Endothelial cell of umbilical vein (primary cell): ENCODE results near the gene CUTA. TPM values are rescaled to one million over a fixed set of nuclear protein-coding genes. Genes with fewer than 3 reads are reported as not detected.

Source experiments
- BruUV-seq: library from RNA; stranded (reverse); fragments of 400-500 nt; replicated peaks from 2 replicates; lab custom pipeline; 2021; lab: Mats Ljungman, UMichigan
- CTCF ChIA-PET: fragments of 300-600, 350-600 bp; sonication (Branson Sonifier 250); formaldehyde crosslinking; loops from one replicate; lab custom pipeline; 2021; ENCODE audit warnings: antibody characterized with exemption, inconsistent platforms; lab: Charles Lee
- POLR2A ChIA-PET: fragments of 300-600, 350-600 bp; sonication (Branson Sonifier 250); formaldehyde crosslinking; loops from one replicate; lab custom pipeline; 2021; ENCODE audit warnings: antibody characterized with exemption, inconsistent platforms; lab: Charles Lee
- DNase-seq: peaks from one replicate; pipeline ENCODE4 v3.0.0-alpha.2; 2011; ENCODE audit warnings: low read depth, low spot score
- FAIRE-seq: peaks from 2 replicates; lab custom pipeline; 2011; peaks lifted over from hg19 to GRCh38; lab: Jason Lieb, UNC
- H2AFZ ChIP-seq: 2 replicates; pipeline ENCODE4 v1.6.0; 2012; ENCODE audit warnings: low read depth, low read length, control low read depth, inconsistent platforms
- H3K27ac ChIP-seq: 2 replicates; pipeline ENCODE4 v1.5.1; 2011; ENCODE audit warnings: low read depth, mild to moderate bottlenecking, control low read depth, low read length, moderate library complexity; ENCODE audit not compliant: insufficient read depth
- H3K27me3 ChIP-seq, 2 experiments: 2 replicates each; pipeline versions ENCODE4 v1.6.0 to v1.6.1; 2011; ENCODE audit warnings: low read length in 2 of 2, mixed read lengths in 1 of 2; ENCODE audit not compliant: control insufficient read depth in 2 of 2, insufficient read depth in 2 of 2
- H3K36me3 ChIP-seq, 2 experiments: 2 replicates in 1 of 2; 3 replicates in 1 of 2; pipeline ENCODE4 v1.5.1; 2011; ENCODE audit warnings: low read length in 2 of 2, mild to moderate bottlenecking in 1 of 2, moderate library complexity in 1 of 2; ENCODE audit not compliant: control insufficient read depth in 2 of 2, insufficient read depth in 2 of 2; ENCODE audit errors: extremely low read depth in 1 of 2
- H3K4me1 ChIP-seq: 3 replicates; pipeline ENCODE4 v1.5.1; 2011; ENCODE audit warnings: mild to moderate bottlenecking, low read length; ENCODE audit not compliant: control insufficient read depth, insufficient read depth; ENCODE audit errors: extremely low read depth
- H3K4me2 ChIP-seq: 2 replicates; pipeline ENCODE4 v1.6.1; 2011; ENCODE audit warnings: low read length, control low read depth, mixed read lengths; ENCODE audit not compliant: insufficient read depth
- H3K4me3 ChIP-seq, 3 experiments: fragments of 200-600 bp in 1 of 3; sonication (generic), shearing (Covaris generic) in 1 of 3; replicated peaks in 1 of 3; 2 replicates each; pipeline ENCODE4 v1.5.1; 2011 to 2016; ENCODE audit warnings: control low read depth in 3 of 3, low read length in 3 of 3, mild to moderate bottlenecking in 2 of 3, inconsistent platforms in 1 of 3, low read depth in 1 of 3, moderate library complexity in 1 of 3; ENCODE audit not compliant: insufficient read depth in 1 of 3
- H3K79me2 ChIP-seq: 2 replicates; pipeline ENCODE4 v1.6.0; 2012; ENCODE audit warnings: low read length, inconsistent platforms; ENCODE audit not compliant: control insufficient read depth, insufficient read depth
- H3K9ac ChIP-seq: replicated peaks from 2 replicates; pipeline ENCODE3; 2011; ENCODE audit warnings: low read length, control low read depth; ENCODE audit not compliant: insufficient read depth; ENCODE audit errors: extremely low read depth
- H3K9me1 ChIP-seq: replicated peaks from 3 replicates; pipeline ENCODE4 v1.6.0; 2011; ENCODE audit warnings: mild to moderate bottlenecking, low read length; ENCODE audit not compliant: control insufficient read depth, insufficient read depth; ENCODE audit errors: extremely low read depth
- H3K9me3 ChIP-seq: replicated peaks from 2 replicates; pipeline ENCODE4 v1.5.1; 2012; ENCODE audit warnings: low read length, inconsistent platforms; ENCODE audit not compliant: control insufficient read depth, insufficient read depth
- H4K20me1 ChIP-seq: replicated peaks from 2 replicates; pipeline ENCODE3; 2011; ENCODE audit warnings: mild to moderate bottlenecking, low read length; ENCODE audit not compliant: control insufficient read depth, insufficient read depth; ENCODE audit errors: extremely low read depth
- EZH2 ChIP-seq: IDR thresholded peaks from 2 replicates; pipeline ENCODE4 v1.6.1; 2012; ENCODE audit warnings: borderline replicate concordance, low read depth, mild to moderate bottlenecking, moderate library complexity, low read length, inconsistent platforms; ENCODE audit not compliant: severe bottlenecking
- GATA2 ChIP-seq: IDR thresholded peaks from 2 replicates; pipeline ENCODE4 v1.7.0; 2011; ENCODE audit warnings: low read depth, mild to moderate bottlenecking, moderate library complexity, mixed read lengths, low read length; ENCODE audit not compliant: insufficient read length, insufficient read depth
- JUN ChIP-seq: IDR thresholded peaks from 2 replicates; pipeline ENCODE4 v1.6.1; 2011; ENCODE audit warnings: borderline replicate concordance, low read depth; ENCODE audit not compliant: insufficient read length, insufficient read depth
- dilution Hi-C: fragments of 300-500 bp; cut with MboI; formaldehyde crosslinking; loops from one replicate; pipeline ENCODE4 v1.15.0; 2019; ENCODE audit warnings: low sequenced_read_pairs; ENCODE audit not compliant: extremely low pct_ligation_motif_present
- intact Hi-C: fragments of 100-400 bp; cut with micrococcal nuclease; formaldehyde crosslinking; loops from one replicate; pipeline ENCODE4 v1.10.0; 2022
- polyA plus RNA-seq, 4 experiments: library from polyadenylated mRNA; depleted of rRNA in 3 of 4; stranded (reverse) in 3 of 4; unstranded in 1 of 4; fragments of >200 nt; gene quantifications; 2 replicates each; pipeline versions ENCODE4 v1.2.1 to v1.2.3, GENCODE V29; 2011 to 2012; ENCODE audit warnings: missing spikeins in 1 of 4
- total RNA-seq: library from RNA; stranded (reverse); gene quantifications from 2 replicates; pipeline ENCODE4 v1.2.3, GENCODE V29; 2021

CUTA gene
- total and polyA plus RNA-seq, 2 donors (not counting 3 experiments of a cell fraction or from before 2014, with no cell fraction given), result 133 to 202 TPM

- no TSS peak for BruUV-seq
- POLR2A ChIA-PET, result no interaction called here
- intact Hi-C loops, result no loop called here
These were observed 38.2 kb upstream of the CUTA start for GRCh38 chr6:33456156-33456555.

GRCh38 chr6:33455051-33455450 lies 37.1 kb upstream of the CUTA start:
- H3K9me3 ChIP-seq, result no peaks in the 10 kb centered on the region
- intact Hi-C loops, result no loop called here
- no peaks in the 10 kb centered on the region for H3K79me2 ChIP-seq
- H3K27ac ChIP-seq, result no peak overlapping the region
- BruUV-seq, result TSS peak; percentile 43
- no peaks in the 10 kb centered on the region for H3K36me3 ChIP-seq
- H3K9me1 ChIP-seq, result no peaks in the 10 kb centered on the region
- dilution Hi-C loops, result no loop called here
- H3K27me3 ChIP-seq, result no peaks in the 10 kb centered on the region
- FAIRE-seq (no peak), DNase-seq (no peak)
- no peak for TF ChIP-seq EZH2
- CTCF ChIA-PET, result interaction anchor here (1.1 to 1.7 kb wide), 4 partner anchors 13 to 110 kb away, joined by 3 to 4 read pairs (median 3); partner anchors contain the start of gene CUTA
- no peak overlapping the region for H2AFZ ChIP-seq
- peak overlapping the region; percentile 43 for H3K9ac ChIP-seq
- H3K4me2 ChIP-seq, result peak overlapping the region; percentile 66
- no peaks in the 10 kb centered on the region for H4K20me1 ChIP-seq
- POLR2A ChIA-PET, result no interaction called here
- H3K4me3 ChIP-seq, result peak overlapping the region; percentile 40 to 71 (median 69)
- peaks cover 3% of the 10 kb centered on the region for H3K4me1 ChIP-seq

More at GRCh38 chr6:33456156-33456555, 38.2 kb upstream of the CUTA start:
- Histone ChIP-seq H3K4me2 (no peak overlapping the region), H3K36me3 (no peaks in the 10 kb centered on the region), H3K9ac (no peak overlapping the region), H3K4me3 (no peak overlapping the region), H3K9me3 (no peaks in the 10 kb centered on the region), H2AFZ (no peak overlapping the region), H3K27ac (no peak overlapping the region), H3K9me1 (no peaks in the 10 kb centered on the region), H3K27me3 (no peaks in the 10 kb centered on the region), H3K4me1 (peaks cover 3% of the 10 kb centered on the region), H4K20me1 (no peaks in the 10 kb centered on the region), H3K79me2 (no peaks in the 10 kb centered on the region)
- dilution Hi-C loops, result no loop called here
- FAIRE-seq (no peak), DNase-seq (no peak)
- CTCF ChIA-PET, result no interaction called here
- TF ChIP-seq JUN, result no peak
- no peak for TF ChIP-seq GATA2
